Activated naive CD8-positive, alpha-beta T cell (primary cell): ENCODE results near the gene CDKN1A.
A peak's percentile ranks its signal among the peaks of the same experiment; 100 is the strongest.

ENCODE experiments used
- H3K27ac Mint-ChIP-seq: one replicate; pipeline ENCODE4 v1.8.0; 2021; ENCODE audit warnings: mixed read lengths
- H3K27me3 Mint-ChIP-seq: one replicate; pipeline ENCODE4 v1.8.0; 2021; ENCODE audit warnings: mixed read lengths
- H3K36me3 Mint-ChIP-seq: one replicate; pipeline ENCODE4 v1.8.0; 2021; ENCODE audit warnings: mixed read lengths
- H3K4me1 Mint-ChIP-seq: one replicate; pipeline ENCODE4 v1.8.0; 2021; ENCODE audit warnings: low read depth, mixed read lengths
- H3K4me3 Mint-ChIP-seq: one replicate; pipeline ENCODE4 v1.8.0; 2021; ENCODE audit warnings: mild to moderate bottlenecking, mixed read lengths
- H3K9me3 Mint-ChIP-seq: one replicate; pipeline ENCODE4 v1.8.0; 2021; ENCODE audit warnings: low read depth, mixed read lengths

CDKN1A gene

DNA sequence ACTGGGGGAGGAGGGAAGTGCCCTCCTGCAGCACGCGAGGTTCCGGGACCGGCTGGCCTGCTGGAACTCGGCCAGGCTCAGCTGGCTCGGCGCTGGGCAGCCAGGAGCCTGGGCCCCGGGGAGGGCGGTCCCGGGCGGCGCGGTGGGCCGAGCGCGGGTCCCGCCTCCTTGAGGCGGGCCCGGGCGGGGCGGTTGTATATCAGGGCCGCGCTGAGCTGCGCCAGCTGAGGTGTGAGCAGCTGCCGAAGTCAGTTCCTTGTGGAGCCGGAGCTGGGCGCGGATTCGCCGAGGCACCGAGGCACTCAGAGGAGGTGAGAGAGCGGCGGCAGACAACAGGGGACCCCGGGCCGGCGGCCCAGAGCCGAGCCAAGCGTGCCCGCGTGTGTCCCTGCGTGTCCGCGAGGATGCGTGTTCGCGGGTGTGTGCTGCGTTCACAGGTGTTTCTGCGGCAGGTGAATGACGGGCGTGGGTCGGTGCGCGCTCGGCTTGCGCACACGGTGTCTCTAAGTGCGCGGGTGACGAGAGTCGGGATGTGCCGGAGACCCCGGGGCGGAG is at the start of gene CDKN1A:
TSS of gene CDKN1A (plus strand) at position 227 of the 555 bp plus-strand sequence. CDS start 5,388 bp downstream, outside the sequence.
- Mint-ChIP-seq H3K9me3 (no peaks in the 10 kb centered on the region), H3K27me3 (no peaks in the 10 kb centered on the region), H3K4me1 (peaks cover 46% of the 10 kb centered on the region), H3K4me3 (peak within 1 kb of the TSS; percentile 90), H3K27ac (peak within 1 kb of the TSS; percentile 85), H3K36me3 (no peaks in the 10 kb centered on the region)

DNA sequence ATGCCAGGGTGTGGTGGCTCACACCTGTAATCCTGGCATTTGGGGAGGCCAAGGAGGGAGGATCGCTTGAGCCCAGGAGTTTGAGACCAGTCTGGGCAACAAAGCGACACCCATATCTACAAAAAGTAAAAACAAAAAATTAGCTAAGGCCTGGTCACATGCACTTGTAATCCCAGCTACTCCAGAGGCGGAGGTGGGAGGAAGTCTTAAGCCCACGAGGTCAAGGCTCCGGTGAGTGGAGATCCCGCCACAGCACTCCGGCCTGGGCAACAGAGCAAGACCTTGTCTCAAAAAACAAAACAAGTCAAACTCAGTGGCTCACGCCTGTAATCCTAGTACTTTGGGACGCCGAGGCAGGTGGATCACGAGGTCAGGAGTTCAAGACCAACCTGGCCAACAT is 48.7 kb upstream of the CDKN1A start:
- H3K36me3 Mint-ChIP-seq = no peaks in the 10 kb centered on the region
- no peaks in the 10 kb centered on the region for H3K9me3 Mint-ChIP-seq
- no peaks in the 10 kb centered on the region for H3K4me1 Mint-ChIP-seq
- no peak overlapping the region for H3K27ac Mint-ChIP-seq
- H3K27me3 Mint-ChIP-seq = no peaks in the 10 kb centered on the region
- H3K4me3 Mint-ChIP-seq = no peak overlapping the region

DNA sequence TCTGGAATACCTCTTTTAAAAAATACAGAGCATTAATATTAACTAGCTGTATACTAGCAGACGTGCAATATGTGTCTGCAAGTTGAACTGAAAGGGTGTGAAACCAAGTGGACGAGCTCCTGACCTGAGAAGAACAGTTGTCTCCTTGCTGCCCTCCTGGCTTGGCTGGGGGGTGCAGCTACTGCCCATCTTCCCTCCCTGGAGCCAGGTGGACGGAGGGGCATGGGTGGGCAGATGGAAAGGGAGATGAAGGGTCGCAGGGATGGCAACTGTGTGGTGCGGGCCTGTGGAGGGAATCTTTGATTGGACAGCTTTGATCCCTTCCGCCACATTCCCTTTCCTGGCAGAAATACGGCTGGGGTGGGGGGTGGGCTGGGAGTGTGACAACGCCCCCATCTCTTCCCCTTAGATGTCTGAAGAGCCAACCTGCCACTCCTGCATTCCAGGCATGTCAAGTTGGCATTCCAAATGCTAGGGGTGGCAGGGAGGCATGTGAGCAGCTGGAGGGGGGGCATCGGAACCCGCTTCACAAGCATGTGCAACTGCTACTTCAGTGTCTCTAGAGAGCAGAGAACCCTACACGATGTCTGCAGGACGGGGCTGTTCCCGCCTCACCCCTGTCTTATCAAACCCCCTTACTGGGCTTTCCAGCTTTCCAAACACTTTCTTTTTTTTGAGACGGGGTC is 47.0 kb upstream of the CDKN1A start:
- Mint-ChIP-seq H3K4me3 (no peak overlapping the region), H3K36me3 (no peaks in the 10 kb centered on the region), H3K9me3 (no peaks in the 10 kb centered on the region), H3K4me1 (no peaks in the 10 kb centered on the region), H3K27ac (no peak overlapping the region), H3K27me3 (peaks cover 2% of the 10 kb centered on the region)

DNA sequence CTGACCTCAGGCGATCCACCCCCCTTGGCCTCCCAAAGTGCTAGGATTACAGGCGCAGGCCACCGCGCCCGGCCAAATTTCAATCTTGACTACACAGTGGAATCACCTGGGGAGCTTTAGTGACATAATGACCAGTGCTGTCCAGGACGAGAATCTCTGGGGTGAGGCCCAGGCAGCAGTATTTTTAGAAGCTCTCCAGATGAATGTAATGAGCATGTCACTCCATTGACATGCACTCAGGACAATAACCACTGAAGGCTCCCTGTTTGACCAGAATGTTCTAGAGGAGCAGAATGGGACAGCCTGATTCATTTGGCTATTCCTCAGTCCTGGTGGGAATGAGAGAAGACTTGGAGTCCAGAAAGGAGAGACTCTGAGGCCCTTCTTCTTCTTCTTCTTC is 45.1 kb upstream of the CDKN1A start:
- Mint-ChIP-seq H3K36me3 (no peaks in the 10 kb centered on the region), H3K9me3 (no peaks in the 10 kb centered on the region), H3K4me1 (no peaks in the 10 kb centered on the region), H3K27ac (no peak overlapping the region), H3K27me3 (peaks cover 2% of the 10 kb centered on the region), H3K4me3 (no peak overlapping the region)

DNA sequence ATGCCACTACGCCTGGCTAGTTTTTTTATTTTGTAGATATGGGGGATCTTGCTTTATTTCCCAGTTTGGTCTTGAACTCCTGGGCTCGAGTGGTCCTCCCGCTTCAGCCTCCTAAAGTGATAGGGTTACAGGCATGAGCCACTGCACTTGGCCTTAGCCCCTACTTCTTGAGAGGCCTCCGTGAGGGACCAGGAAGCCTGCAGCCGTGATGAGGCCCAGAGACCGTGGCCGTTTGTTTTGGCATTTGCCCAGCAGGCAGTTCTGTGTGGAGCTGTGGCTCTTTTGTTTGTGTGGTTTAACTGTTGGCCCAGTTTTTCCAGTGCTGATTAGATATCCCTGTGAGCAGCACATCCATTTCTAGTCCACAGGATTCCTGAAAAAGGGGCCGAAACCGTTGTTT is 44.6 kb upstream of the CDKN1A start:
- Mint-ChIP-seq H3K27me3 (peaks cover 2% of the 10 kb centered on the region), H3K4me3 (no peak overlapping the region), H3K4me1 (no peaks in the 10 kb centered on the region), H3K9me3 (no peaks in the 10 kb centered on the region), H3K27ac (no peak overlapping the region), H3K36me3 (no peaks in the 10 kb centered on the region)

DNA sequence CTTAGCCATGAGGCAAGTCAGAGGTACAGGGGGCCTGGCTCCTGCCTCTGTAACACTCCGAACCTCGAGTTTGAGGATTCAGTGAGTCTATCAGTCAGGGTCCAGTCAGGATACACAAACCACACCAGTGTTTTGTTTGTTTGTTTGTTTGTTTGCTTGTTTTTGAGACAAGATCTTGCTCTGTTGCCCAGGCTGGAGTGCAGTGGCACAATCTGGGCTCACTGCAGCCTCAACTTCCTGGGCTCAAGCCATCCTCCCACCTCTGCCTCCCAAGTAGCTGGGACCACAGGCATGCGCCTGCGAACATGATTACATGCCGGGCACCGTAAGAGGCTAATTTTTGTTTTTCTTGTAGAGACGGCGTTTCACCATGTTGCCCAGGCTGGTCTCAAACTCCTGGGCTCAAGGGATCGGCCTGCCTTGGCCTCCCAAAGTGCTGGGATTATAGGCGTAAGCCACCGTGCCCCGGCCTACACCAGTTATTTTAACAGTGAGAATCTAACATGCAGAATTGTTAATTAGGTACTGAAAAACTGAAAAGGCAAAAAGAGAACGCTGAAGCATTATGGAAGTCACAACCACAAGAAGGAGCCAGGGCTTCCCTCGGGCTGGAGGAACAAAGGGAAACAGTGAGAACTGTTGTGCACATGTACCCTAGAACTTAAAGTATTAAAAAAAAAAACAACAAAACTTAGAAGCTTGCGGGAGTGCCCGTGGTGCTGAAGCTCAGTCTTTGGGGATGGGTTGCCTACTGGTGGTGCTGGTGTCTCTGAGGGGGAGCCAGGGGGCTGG is 44.0 kb upstream of the CDKN1A start:
- no peak overlapping the region for H3K4me3 Mint-ChIP-seq
- H3K27me3 Mint-ChIP-seq = peaks cover 2% of the 10 kb centered on the region
- H3K36me3 Mint-ChIP-seq = no peaks in the 10 kb centered on the region
- H3K27ac Mint-ChIP-seq = no peak overlapping the region
- no peaks in the 10 kb centered on the region for H3K9me3 Mint-ChIP-seq
- H3K4me1 Mint-ChIP-seq = no peaks in the 10 kb centered on the region

DNA sequence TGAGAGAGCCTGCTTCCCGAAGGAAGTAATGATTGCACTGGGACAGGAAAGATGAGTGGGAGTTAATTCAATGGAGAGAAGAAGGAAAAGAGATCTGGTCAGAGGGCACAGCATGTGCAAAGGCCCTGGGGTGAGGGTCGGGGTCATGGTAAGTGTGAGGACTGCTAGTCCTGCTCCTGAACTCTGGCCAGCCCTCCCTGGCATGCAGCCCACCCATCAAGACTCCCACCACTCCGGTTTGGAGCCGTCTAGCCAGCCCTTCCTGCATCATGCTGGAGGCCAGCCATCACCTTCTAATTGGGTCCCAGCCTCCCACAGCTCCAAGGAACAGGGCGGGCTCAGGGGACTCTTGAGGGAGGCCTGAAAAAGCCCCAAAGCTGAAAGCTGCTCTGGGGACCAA is 42.2 kb upstream of the CDKN1A start:
- Mint-ChIP-seq H3K4me3 (no peak overlapping the region), H3K27ac (no peak overlapping the region), H3K36me3 (no peaks in the 10 kb centered on the region)

DNA sequence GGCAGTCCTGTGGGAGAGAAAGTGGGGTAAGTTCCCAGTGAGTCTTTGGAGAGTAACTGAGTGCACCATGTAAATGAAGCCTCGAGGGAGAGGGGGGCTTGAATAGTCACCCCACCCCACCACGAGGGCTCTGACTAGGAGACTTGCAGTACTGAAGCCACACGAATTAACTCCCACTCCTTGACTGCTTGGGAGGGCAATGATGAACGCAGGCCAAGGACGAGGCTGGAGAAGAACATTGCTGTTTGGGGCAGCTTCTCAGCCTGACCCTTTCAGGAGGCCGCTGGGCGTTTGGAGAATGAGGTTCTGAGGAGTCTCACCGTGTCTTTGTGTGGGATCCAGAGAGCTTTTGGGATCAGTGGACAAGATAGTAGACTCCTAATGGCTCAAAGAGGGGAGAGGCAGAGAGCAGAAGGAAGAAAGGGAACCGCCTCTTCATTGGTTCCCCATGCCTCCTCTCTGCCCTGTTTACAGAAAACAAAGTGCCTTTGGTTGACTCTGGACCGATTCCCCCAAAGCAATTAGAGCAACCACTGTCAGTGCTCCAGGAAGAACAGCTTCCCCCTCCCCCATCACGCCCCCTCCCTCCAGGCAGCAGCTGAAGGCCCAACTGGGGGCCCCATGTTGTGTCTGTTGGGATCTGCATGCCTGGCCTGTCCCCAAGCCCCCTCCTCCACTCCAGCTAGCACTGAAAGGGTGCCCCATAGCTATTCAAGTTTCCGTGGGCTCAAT is 41.7 kb upstream of the CDKN1A start:
- H3K4me1 Mint-ChIP-seq = no peaks in the 10 kb centered on the region
- H3K4me3 Mint-ChIP-seq = no peak overlapping the region

More for the DNA sequence above, 42.2 kb upstream of the CDKN1A start:
- no peaks in the 10 kb centered on the region for H3K9me3 Mint-ChIP-seq
- peaks cover 2% of the 10 kb centered on the region for H3K27me3 Mint-ChIP-seq
- H3K4me1 Mint-ChIP-seq = no peaks in the 10 kb centered on the region

DNA sequence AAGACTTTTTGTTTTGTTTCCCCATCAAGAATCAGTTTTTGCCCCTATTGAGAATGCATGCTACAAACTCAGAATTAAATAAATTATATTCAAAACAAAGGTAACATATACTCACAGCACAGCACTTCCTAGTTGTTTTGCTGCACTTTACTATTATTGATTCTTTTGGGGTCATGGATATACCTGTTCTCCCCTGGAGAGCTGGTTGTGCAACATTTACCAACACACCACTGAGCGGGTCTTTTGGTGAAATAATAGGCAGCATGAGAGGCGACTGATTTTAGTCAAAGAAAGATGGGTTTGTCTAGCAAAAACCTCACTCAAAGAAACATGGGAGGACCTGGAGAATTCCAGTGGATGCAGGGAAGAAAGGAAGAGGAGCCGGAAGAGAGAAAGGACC is 39.9 kb upstream of the CDKN1A start:
- peaks cover 2% of the 10 kb centered on the region for H3K27me3 Mint-ChIP-seq
- H3K4me1 Mint-ChIP-seq = no peaks in the 10 kb centered on the region
- H3K36me3 Mint-ChIP-seq = no peaks in the 10 kb centered on the region
- no peak overlapping the region for H3K4me3 Mint-ChIP-seq
- no peak overlapping the region for H3K27ac Mint-ChIP-seq
- H3K9me3 Mint-ChIP-seq = no peaks in the 10 kb centered on the region

More for the DNA sequence above, 41.7 kb upstream of the CDKN1A start:
- Mint-ChIP-seq H3K27ac (no peak overlapping the region), H3K9me3 (no peaks in the 10 kb centered on the region), H3K36me3 (no peaks in the 10 kb centered on the region), H3K27me3 (peaks cover 2% of the 10 kb centered on the region)

DNA sequence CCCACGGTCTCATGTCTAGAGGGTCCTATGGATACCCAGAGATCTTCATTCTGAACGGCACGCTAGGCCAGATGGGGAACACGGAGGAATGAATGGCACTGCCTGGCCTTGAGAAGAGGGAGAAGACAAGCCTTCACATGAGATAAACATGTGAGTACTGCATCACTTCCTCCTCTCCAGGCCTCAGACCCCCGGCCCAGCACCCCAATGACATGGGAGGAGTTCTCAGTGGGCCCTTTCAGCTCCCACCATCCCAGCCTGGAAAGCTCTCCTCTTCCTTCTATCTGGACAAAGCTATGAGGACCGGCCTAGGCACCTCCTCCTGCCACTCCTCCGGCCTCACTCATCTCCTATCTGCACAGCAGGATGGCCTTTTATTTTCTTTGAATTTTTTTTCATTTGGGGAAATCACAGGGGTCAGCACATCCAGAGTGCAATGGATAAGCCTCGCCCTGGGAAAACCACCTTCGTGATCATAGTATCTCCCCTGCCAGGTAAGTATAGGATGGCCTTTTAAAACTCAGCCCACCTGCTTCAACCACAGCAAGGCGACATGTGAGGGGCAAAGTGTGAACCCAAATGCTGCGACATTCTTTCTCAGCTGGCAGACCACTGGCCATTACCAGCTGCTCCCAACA is 39.2 kb upstream of the CDKN1A start:
- H3K4me3 Mint-ChIP-seq = no peak overlapping the region
- H3K27me3 Mint-ChIP-seq = peaks cover 2% of the 10 kb centered on the region

DNA sequence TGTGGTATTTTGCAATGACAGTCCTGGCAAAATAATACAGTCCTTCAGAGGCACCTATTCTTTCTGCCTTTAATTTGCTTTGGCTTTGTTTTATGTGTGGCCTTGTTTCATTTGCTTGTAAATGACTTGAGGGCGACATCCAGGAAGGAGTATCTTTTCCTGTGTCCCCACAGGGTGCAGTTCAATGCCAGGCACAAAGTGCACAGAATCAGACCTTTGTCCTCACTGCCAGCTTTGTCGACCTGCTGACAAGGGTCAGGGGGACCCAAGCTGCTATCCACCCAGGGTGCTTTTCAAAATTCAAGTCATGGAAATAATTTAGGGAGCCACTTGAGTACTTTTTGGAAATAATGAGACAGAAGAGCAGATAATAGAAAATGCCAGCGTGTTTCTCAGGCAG is 37.0 kb upstream of the CDKN1A start:
- Mint-ChIP-seq H3K36me3 (no peaks in the 10 kb centered on the region), H3K9me3 (no peaks in the 10 kb centered on the region), H3K27me3 (peaks cover 2% of the 10 kb centered on the region), H3K4me3 (no peak overlapping the region), H3K4me1 (no peaks in the 10 kb centered on the region), H3K27ac (no peak overlapping the region)

More for the DNA sequence above, 39.2 kb upstream of the CDKN1A start:
- Mint-ChIP-seq H3K27ac (no peak overlapping the region), H3K9me3 (no peaks in the 10 kb centered on the region), H3K4me1 (no peaks in the 10 kb centered on the region), H3K36me3 (no peaks in the 10 kb centered on the region)

DNA sequence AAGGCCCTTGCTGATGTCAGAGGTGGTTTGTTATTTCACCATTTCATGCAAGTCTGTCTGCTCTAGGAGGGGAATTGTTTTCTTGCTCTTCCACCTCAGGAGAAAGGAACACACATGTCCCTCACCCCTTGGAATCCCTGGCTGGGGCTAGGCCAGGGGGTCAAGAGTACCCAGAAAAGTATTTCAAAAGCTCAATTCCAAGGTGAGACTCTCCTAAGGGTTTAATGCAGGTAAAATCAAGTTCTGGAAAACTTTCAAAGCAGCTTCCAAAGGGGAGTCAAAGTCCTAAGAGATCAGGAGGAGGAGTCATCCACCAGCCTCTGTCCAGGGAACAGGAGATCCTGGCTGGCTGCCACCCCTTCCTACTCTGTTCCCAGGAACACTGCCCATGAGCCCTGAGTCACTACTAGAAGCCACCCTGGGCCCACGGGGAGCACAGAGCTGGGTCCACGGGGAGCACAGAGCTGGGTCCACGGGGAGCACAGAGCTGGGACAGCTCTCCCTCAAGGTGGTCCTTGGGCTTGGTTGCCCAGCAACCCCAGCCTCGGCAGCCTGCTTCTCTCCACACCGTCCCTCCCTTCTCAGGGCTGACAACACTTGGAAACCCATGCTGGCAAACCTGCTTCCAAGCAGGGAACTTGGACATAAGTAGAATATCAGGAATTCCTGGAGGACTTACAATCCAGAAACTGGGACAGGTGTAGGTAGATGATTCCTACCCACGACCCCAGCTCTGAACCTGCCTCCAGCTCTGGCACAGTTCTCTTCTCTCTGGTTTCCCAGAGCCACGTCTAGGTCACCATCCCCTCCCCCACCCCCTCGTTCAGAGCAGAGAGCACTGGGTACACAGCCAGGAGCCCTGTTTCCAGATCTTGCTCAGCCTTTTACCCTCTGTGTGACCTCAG is 35.3 kb upstream of the CDKN1A start:
- Mint-ChIP-seq H3K9me3 (no peaks in the 10 kb centered on the region), H3K4me1 (no peaks in the 10 kb centered on the region), H3K27ac (no peak overlapping the region), H3K36me3 (no peaks in the 10 kb centered on the region), H3K4me3 (no peak overlapping the region), H3K27me3 (peaks cover 2% of the 10 kb centered on the region)

DNA sequence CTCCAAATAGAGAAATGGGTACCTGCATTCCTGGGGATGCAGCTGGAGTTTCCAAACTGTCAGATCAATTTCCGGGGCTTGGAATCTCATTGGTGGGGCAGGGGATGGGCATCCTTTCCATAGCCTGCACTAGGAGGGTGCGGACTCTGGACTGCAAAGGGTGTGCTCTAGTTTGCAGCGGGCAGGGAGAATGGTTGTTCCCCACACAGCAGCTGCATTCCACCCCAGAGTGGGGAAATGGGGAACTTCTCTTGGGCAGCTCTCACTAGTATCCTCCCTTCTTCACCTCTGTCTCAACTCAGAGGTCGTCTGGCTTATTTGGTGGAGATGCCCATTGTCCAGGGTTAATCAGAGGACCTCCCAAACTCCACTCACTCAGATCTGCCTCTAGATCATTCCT is 34.5 kb upstream of the CDKN1A start:
- Mint-ChIP-seq H3K4me3 (no peak overlapping the region), H3K27me3 (peaks cover 2% of the 10 kb centered on the region), H3K36me3 (no peaks in the 10 kb centered on the region), H3K27ac (no peak overlapping the region), H3K4me1 (no peaks in the 10 kb centered on the region), H3K9me3 (no peaks in the 10 kb centered on the region)

DNA sequence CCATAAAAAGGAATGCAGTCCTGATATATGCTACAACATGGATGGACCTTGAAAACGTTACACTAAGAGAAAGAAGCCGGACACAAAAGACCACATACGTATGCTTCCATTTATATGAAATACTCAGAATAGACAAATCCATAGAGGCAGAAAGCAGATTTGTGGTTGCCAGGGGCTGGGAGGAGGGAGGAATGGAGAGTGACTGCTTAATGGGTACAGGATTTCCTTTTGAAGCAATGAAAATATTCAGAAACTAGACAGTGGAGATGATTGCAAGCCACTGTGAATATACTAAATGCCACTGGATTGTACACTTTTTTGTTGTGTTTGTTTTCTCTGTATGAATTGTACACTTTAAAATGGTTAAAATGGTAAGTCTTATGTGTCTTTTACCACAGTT is 29.4 kb upstream of the CDKN1A start:
- no peaks in the 10 kb centered on the region for H3K36me3 Mint-ChIP-seq
- H3K9me3 Mint-ChIP-seq = no peaks in the 10 kb centered on the region
- no peaks in the 10 kb centered on the region for H3K4me1 Mint-ChIP-seq
- H3K27me3 Mint-ChIP-seq = peaks cover 2% of the 10 kb centered on the region
- no peak overlapping the region for H3K27ac Mint-ChIP-seq
- no peak overlapping the region for H3K4me3 Mint-ChIP-seq
